Fibroblast of lung (primary cell): ENCODE measurements around the gene FAM184A.
A peak's percentile ranks its signal among the peaks of the same experiment; 100 is the strongest.

Experiments
- CTCF ChIP-seq, 2 donors: IDR thresholded peaks in 1 of 2; conservative IDR thresholded peaks in 1 of 2; 1 replicate in 1 of 2; 2 replicates in 1 of 2; pipeline ENCODE4 v1.5.1; 2011 to 2012; ENCODE audit warnings: low read length in 2 of 2, control low read depth in 1 of 2, inconsistent platforms in 1 of 2, low read depth in 1 of 2, mild to moderate bottlenecking in 1 of 2
- EZH2 ChIP-seq: IDR thresholded peaks from 2 replicates; pipeline ENCODE4 v1.5.1; 2012; ENCODE audit warnings: low read length, control low read depth, mild to moderate bottlenecking; ENCODE audit errors: missing control alignments

- TF ChIP-seq CTCF (conservative IDR thresholded peaks at IDR 0.05 in 1 of 2, IDR thresholded peaks at IDR 0.05 in 1 of 2; ENCODE audit: low read depth in 1 of 2, low read length in 2 of 2) (peak; percentile 11 to 29), EZH2 (no peak)
Measured at GRCh38 chr6:119116712-119117281, 38.3 kb upstream of the FAM184A start.
